ENCODE results near the gene ENDOD1.

Gene ENDOD1

GRCh38 chr11:95078526-95078925, 11.1 kb upstream of the ENDOD1 start:
- DNase-seq: no peak

- no peak for DNase-seq
Measured at GRCh38 chr11:95081010-95081409, 8.6 kb upstream of the ENDOD1 start.

GRCh38 chr11:95081412-95081811, 8.2 kb upstream of the ENDOD1 start:
- DNase-seq: no peak

GRCh38 chr11:95082576-95083001, 7.1 kb upstream of the ENDOD1 start:
- no peak for DNase-seq

GRCh38 chr11:95084509-95084908, 5.1 kb upstream of the ENDOD1 start:
- no peak for DNase-seq

- no peak for DNase-seq
Measured at GRCh38 chr11:95085117-95085816, 4.4 kb upstream of the ENDOD1 start.

- no peak for DNase-seq
Measured at GRCh38 chr11:95086151-95086550, 3.5 kb upstream of the ENDOD1 start.

- no peak for DNase-seq
Measured at GRCh38 chr11:95086836-95087570, 2.6 kb upstream of the ENDOD1 start.

GRCh38 chr11:95088946-95089619, 563 bp upstream of the ENDOD1 start:
- DNase-seq: no peak

GRCh38 chr11:95091663-95092180, 2.1 kb downstream of the ENDOD1 start:
- no peak for DNase-seq

- DNase-seq: no peak
Measured at GRCh38 chr11:95092549-95093324, 3.1 kb downstream of the ENDOD1 start.

- no peak for DNase-seq
Measured at GRCh38 chr11:95093548-95093947, 3.9 kb downstream of the ENDOD1 start.

- DNase-seq: no peak
Measured at GRCh38 chr11:95095858-95096587, 6.4 kb downstream of the ENDOD1 start.

- DNase-seq: no peak
Measured at GRCh38 chr11:95097209-95097608, 7.6 kb downstream of the ENDOD1 start.

GRCh38 chr11:95098826-95099225, 9.2 kb downstream of the ENDOD1 start:
- DNase-seq: no peak

- no peak for DNase-seq
Measured at GRCh38 chr11:95100191-95100648, 10.6 kb downstream of the ENDOD1 start.

GRCh38 chr11:95100856-95101507, 11.3 kb downstream of the ENDOD1 start:
- no peak for DNase-seq

GRCh38 chr11:95101935-95102334, 12.3 kb downstream of the ENDOD1 start:
- no peak for DNase-seq

- DNase-seq: no peak
Measured at GRCh38 chr11:95102733-95103132, 13.1 kb downstream of the ENDOD1 start.

- no peak for DNase-seq
Measured at GRCh38 chr11:95103701-95104100, 14.1 kb downstream of the ENDOD1 start.

- DNase-seq: no peak
Measured at GRCh38 chr11:95104121-95104830, 14.6 kb downstream of the ENDOD1 start.
